GM12878 (cell line): ENCODE measurements around the gene FANK1. TPM values are rescaled to one million over a fixed set of nuclear protein-coding genes. Genes with fewer than 3 reads are reported as not detected.

ENCODE experiments used
- EED ChIP-seq: sonication (generic); IDR thresholded peaks from 2 replicates; pipeline ENCODE4 v1.6.1; 2016; ENCODE audit warnings: antibody characterized with exemption, low read depth
- ELK1 ChIP-seq: IDR thresholded peaks from 2 replicates; pipeline ENCODE4 v1.6.1; 2012; ENCODE audit warnings: low read depth, low read length, improper control_type of control experiment
- EP300 ChIP-seq, 2 experiments: fragments of 150-350 bp in 1 of 2; IDR thresholded peaks; 2 replicates each; pipeline ENCODE4 v1.6.1; 2011 to 2012; ENCODE audit warnings: low read depth in 2 of 2, low read length in 2 of 2, borderline replicate concordance in 1 of 2, improper control_type of control experiment in 1 of 2, inconsistent platforms in 1 of 2; ENCODE audit not compliant: control insufficient read depth in 1 of 2
- IRF3 ChIP-seq: fragments of 450-650 bp; IDR thresholded peaks from 2 replicates; pipeline ENCODE4 v1.6.1; 2014; ENCODE audit warnings: mild to moderate bottlenecking
- JUNB ChIP-seq: IDR thresholded peaks from 2 replicates; pipeline ENCODE4 v1.6.1; 2016; ENCODE audit warnings: antibody characterized with exemption, mild to moderate bottlenecking
- RAD21 ChIP-seq: IDR thresholded peaks from 2 replicates; pipeline ENCODE4 v1.6.1; 2011; ENCODE audit warnings: mild to moderate bottlenecking, low read depth, low read length, moderate library complexity; ENCODE audit not compliant: insufficient read depth
- SKIL ChIP-seq: fragments of 450-650 bp; IDR thresholded peaks from 2 replicates; pipeline ENCODE4 v1.6.1; 2017; ENCODE audit warnings: mild to moderate bottlenecking, low read depth, inconsistent platforms; ENCODE audit not compliant: poor library complexity, severe bottlenecking
- SMARCA5 ChIP-seq: fragments of 450-650 bp; IDR thresholded peaks from 2 replicates; pipeline ENCODE4 v1.6.1; 2017; ENCODE audit warnings: mild to moderate bottlenecking
- SUPT20H ChIP-seq: IDR thresholded peaks from 2 replicates; pipeline ENCODE4 v1.6.1; 2011; ENCODE audit warnings: low read depth, mild to moderate bottlenecking, low read length, moderate library complexity, borderline replicate concordance; ENCODE audit not compliant: control insufficient read depth
- ZNF274 ChIP-seq: IDR thresholded peaks from one replicate; pipeline ENCODE4 v1.8.0; 2011; ENCODE audit not compliant: insufficient read length, insufficient read depth
- polyA plus RNA-seq, 11 experiments: library from polyadenylated mRNA; depleted of rRNA in 4 of 11; unstranded in 6 of 11; stranded (reverse) in 5 of 11; fragments of >200 nt; fragmentation: Nextera tagmentation in 4 of 11; fragmentation: Illumina TruSeq in 1 of 11; extraction: Ambion mirVana in 4 of 11; extraction: Trizol in 1 of 11; gene quantifications; 1 replicate in 1 of 11; 2 replicates in 10 of 11; pipeline versions ENCODE4 v1.2.1 to v1.2.3, GENCODE V29; 2011 to 2016; ENCODE audit warnings: inconsistent platforms in 2 of 11, missing spikeins in 2 of 11, low read depth in 1 of 11
- total RNA-seq, 4 experiments: library from RNA; depleted of rRNA in 3 of 4; stranded (reverse); fragments of >200 nt in 3 of 4; fragmentation: Illumina TruSeq in 1 of 4; extraction: Trizol in 1 of 4; gene quantifications; 2 replicates each; pipeline versions ENCODE4 v1.2.1 to v1.2.3, GENCODE V29; 2013 to 2021

FANK1 gene
- total and polyA plus RNA-seq, 10 of the 15 experiments (the other 5 are each of a cell fraction or from before 2014, with no cell fraction given) = 0.07 to 0.16 (median 0.13) TPM; not detected in 6

- TF ChIP-seq EP300 (IDR thresholded peaks at IDR 0.05; ENCODE audit: borderline replicate concordance in 1 of 2, control insufficient read depth in 1 of 2, low read depth in 2 of 2, low read length in 2 of 2) = no peak
- TF ChIP-seq SMARCA5 = no peak
- TF ChIP-seq SKIL = no peak
- no peak for TF ChIP-seq SUPT20H
- TF ChIP-seq IRF3 = no peak
- no peak for TF ChIP-seq ELK1
- no peak for TF ChIP-seq JUNB
- TF ChIP-seq EED = no peak
- no peak for TF ChIP-seq ZNF274
- TF ChIP-seq RAD21 = no peak
Measured at GRCh38 chr10:126054191-126054590, 157.8 kb downstream of the FANK1 start (continued).
